Keratinocyte (primary cell): Measurements from ENCODE around the gene IL32. TPM values are rescaled to one million over a fixed set of nuclear protein-coding genes. Genes with fewer than 3 reads are reported as not detected.

ENCODE experiments used
- DNase-seq: peaks from one replicate; pipeline ENCODE4 v3.0.0-alpha.2; 2011; ENCODE audit warnings: low read depth, missing footprints, low spot score
- FAIRE-seq: peaks from 2 replicates; lab custom pipeline; 2011; peaks lifted over from hg19 to GRCh38; lab: Jason Lieb, UNC
- H2AFZ ChIP-seq: 2 replicates; pipeline ENCODE4 v1.6.0; 2012; ENCODE audit warnings: low read length, control low read depth, inconsistent platforms; ENCODE audit not compliant: control insufficient read depth
- H3K27ac ChIP-seq: 2 replicates; pipeline ENCODE4 v1.5.1; 2011; ENCODE audit warnings: low read length; ENCODE audit not compliant: control insufficient read depth, insufficient read depth
- H3K27me3 ChIP-seq: 3 replicates; pipeline ENCODE4 v1.6.0; 2011; ENCODE audit warnings: low read length; ENCODE audit not compliant: control insufficient read depth, insufficient read depth; ENCODE audit errors: extremely low read depth
- H3K36me3 ChIP-seq, 2 experiments: 2 replicates in 1 of 2; 3 replicates in 1 of 2; pipeline ENCODE4 v1.5.1; 2011; ENCODE audit warnings: low read length in 2 of 2, mild to moderate bottlenecking in 1 of 2; ENCODE audit not compliant: control insufficient read depth in 2 of 2, insufficient read depth in 2 of 2; ENCODE audit errors: extremely low read depth in 1 of 2
- H3K4me1 ChIP-seq: 3 replicates; pipeline ENCODE4 v1.5.1; 2011; ENCODE audit warnings: low read length; ENCODE audit not compliant: control insufficient read depth, insufficient read depth; ENCODE audit errors: extremely low read depth
- H3K4me2 ChIP-seq: 3 replicates; pipeline ENCODE4 v1.6.0; 2011; ENCODE audit warnings: low read depth, low read length; ENCODE audit not compliant: control insufficient read depth, insufficient read depth; ENCODE audit errors: extremely low read depth
- H3K4me3 ChIP-seq, 3 experiments: fragments of 200-600 bp in 1 of 3; sonication (generic) in 1 of 3; 2 replicates in 2 of 3; 3 replicates in 1 of 3; pipeline ENCODE4 v1.5.1; 2011 to 2016; ENCODE audit warnings: low read length in 3 of 3, mild to moderate bottlenecking in 3 of 3, control low read depth in 2 of 3, inconsistent platforms in 1 of 3, low read depth in 1 of 3, mixed read lengths in 1 of 3, mixed run types in 1 of 3, moderate library complexity in 1 of 3; ENCODE audit not compliant: control insufficient read depth in 2 of 3, insufficient read depth in 2 of 3; ENCODE audit errors: extremely low read depth in 1 of 3
- H3K79me2 ChIP-seq: 2 replicates; pipeline ENCODE4 v1.6.0; 2012; ENCODE audit warnings: low read length; ENCODE audit not compliant: control insufficient read depth, insufficient read depth
- H3K9ac ChIP-seq: 3 replicates; pipeline ENCODE4 v1.6.0; 2011; ENCODE audit warnings: low read length; ENCODE audit not compliant: control insufficient read depth, insufficient read depth; ENCODE audit errors: extremely low read depth
- H3K9me1 ChIP-seq: 3 replicates; pipeline ENCODE4 v1.6.0; 2011; ENCODE audit warnings: low read length; ENCODE audit not compliant: control insufficient read depth, insufficient read depth; ENCODE audit errors: extremely low read depth
- H3K9me3 ChIP-seq: 2 replicates; pipeline ENCODE4 v1.5.1; 2012; ENCODE audit warnings: low read depth, low read length; ENCODE audit not compliant: control insufficient read depth
- H4K20me1 ChIP-seq: 3 replicates; pipeline ENCODE4 v1.6.0; 2011; ENCODE audit warnings: low read length; ENCODE audit not compliant: control insufficient read depth, insufficient read depth; ENCODE audit errors: extremely low read depth
- CTCF ChIP-seq, 3 experiments: IDR thresholded peaks in 1 of 3; conservative IDR thresholded peaks in 1 of 3; optimal IDR thresholded peaks in 1 of 3; 2 replicates in 2 of 3; 3 replicates in 1 of 3; pipeline versions ENCODE3 to v1.5.1; 2011; ENCODE audit warnings: low read length in 3 of 3, mild to moderate bottlenecking in 3 of 3, moderate library complexity in 2 of 3, control low read depth in 1 of 3, inconsistent platforms in 1 of 3; ENCODE audit not compliant: insufficient read depth in 2 of 3; ENCODE audit errors: extremely low read depth in 1 of 3
- EZH2 ChIP-seq: IDR thresholded peaks from one replicate; pipeline ENCODE4 v1.6.1; 2012; ENCODE audit warnings: inconsistent platforms, mild to moderate bottlenecking, low read length, moderate library complexity
- dilution Hi-C: fragments of 300-500 bp; cut with MboI; formaldehyde crosslinking; loops from one replicate; pipeline ENCODE4 v1.7.0; 2020; ENCODE audit warnings: low sequenced_read_pairs; ENCODE audit not compliant: extremely low pct_ligation_motif_present
- polyA plus RNA-seq, 5 experiments: library from polyadenylated mRNA; depleted of rRNA in 3 of 5; stranded (reverse) in 3 of 5; stranded (forward) in 1 of 5; unstranded in 1 of 5; fragments of >200 nt; gene quantifications; 1 replicate in 1 of 5; 2 replicates in 3 of 5; 3 replicates in 1 of 5; pipeline versions ENCODE4 v1.2.1 to v1.2.3, GENCODE V29; 2011 to 2012; ENCODE audit warnings: missing spikeins in 2 of 5, low read depth in 1 of 5, low replicate concordance in 1 of 5

Gene IL32
- polyA plus RNA-seq, 1 donor (not counting 4 experiments of a cell fraction or from before 2014, with no cell fraction given) = 0.28 TPM

GRCh38 chr16:3087243-3088235 lies 22.1 kb downstream of the IL32 start:
- dilution Hi-C loops = no loop called here
- H3K27ac ChIP-seq = no peak overlapping the region

DNA sequence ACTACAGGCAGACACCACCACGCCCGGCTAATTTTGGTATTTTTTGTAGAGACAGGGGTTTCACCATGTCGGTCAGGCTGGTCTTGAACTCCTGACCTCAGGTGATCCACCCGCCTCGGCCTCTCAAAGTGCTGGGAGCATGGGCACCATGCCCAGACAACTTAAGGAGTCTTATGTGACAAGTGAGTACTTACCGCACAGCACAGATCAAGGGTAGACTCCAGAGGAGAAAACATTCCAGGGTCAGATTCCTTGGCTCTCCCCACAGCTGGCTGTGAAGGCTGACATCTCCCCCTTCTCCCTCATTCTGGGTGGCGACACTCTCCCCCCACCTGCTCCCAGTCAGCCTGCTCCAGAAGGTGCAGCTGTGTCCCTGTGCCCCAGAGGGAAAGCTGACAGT lies 23.0 kb downstream of the IL32 start:
- Histone ChIP-seq H3K9me3 (no peaks in the 10 kb centered on the region), H3K79me2 (no peaks in the 10 kb centered on the region), H3K4me1 (no peaks in the 10 kb centered on the region), H3K9me1 (no peaks in the 10 kb centered on the region), H3K36me3 (no peaks in the 10 kb centered on the region), H3K4me3 (no peak overlapping the region), H3K27me3 (peaks cover 5% of the 10 kb centered on the region), H4K20me1 (no peaks in the 10 kb centered on the region), H3K4me2 (no peak overlapping the region), H3K27ac (no peak overlapping the region), H3K9ac (no peak overlapping the region), H2AFZ (no peak overlapping the region)
- no peak for DNase-seq
- no peak for FAIRE-seq
- dilution Hi-C loops = no loop called here
- TF ChIP-seq EZH2 (no peak), CTCF (optimal IDR thresholded peaks at IDR 0.05 in 1 of 3, IDR thresholded peaks at IDR 0.05 in 1 of 3, conservative IDR thresholded peaks at IDR 0.05 in 1 of 3; ENCODE audit: extremely low read depth in 1 of 3, insufficient read depth in 2 of 3, low read length in 3 of 3) (no peak)

More at GRCh38 chr16:3087243-3088235, 22.1 kb downstream of the IL32 start:
- DNase-seq (no peak), FAIRE-seq (no peak)
- H3K79me2 ChIP-seq = no peaks in the 10 kb centered on the region
- H3K9me1 ChIP-seq = no peaks in the 10 kb centered on the region
- H3K4me1 ChIP-seq = no peaks in the 10 kb centered on the region
- no peaks in the 10 kb centered on the region for H4K20me1 ChIP-seq
- no peak for TF ChIP-seq EZH2
- peak in 1 of 3 experiments; percentile 32 for TF ChIP-seq CTCF (optimal IDR thresholded peaks at IDR 0.05 in 1 of 3, IDR thresholded peaks at IDR 0.05 in 1 of 3, conservative IDR thresholded peaks at IDR 0.05 in 1 of 3; ENCODE audit: extremely low read depth in 1 of 3, insufficient read depth in 2 of 3, low read length in 3 of 3)
- peaks cover 5% of the 10 kb centered on the region for H3K27me3 ChIP-seq
- H3K4me2 ChIP-seq = no peak overlapping the region
- no peaks in the 10 kb centered on the region for H3K9me3 ChIP-seq
- H3K4me3 ChIP-seq = no peak overlapping the region
- H2AFZ ChIP-seq = no peak overlapping the region
- H3K9ac ChIP-seq = no peak overlapping the region
- no peaks in the 10 kb centered on the region for H3K36me3 ChIP-seq
